Panc1 (cell line): Measurements from ENCODE around the gene ADGB. TPM values are rescaled to one million over a fixed set of nuclear protein-coding genes. Genes with fewer than 3 reads are reported as not detected.
A peak's percentile ranks its signal among the peaks of the same experiment; 100 is the strongest.
"Not testable (repeated sequence)": the region's sequence is repeated elsewhere in the genome, so short reads cannot be mapped to it uniquely, and the experiment has no call there.

Experiments used
- ATAC-seq: fragments of 200-7000 bp; cut with Tn5 transposase; 2 replicates; pipeline ENCODE4 v1.9.1; 2020; ENCODE audit warnings: mild to moderate bottlenecking, moderate library complexity
- BruUV-seq: library from RNA; stranded (reverse); fragments of 400-500 nt; replicated peaks from 2 replicates; lab custom pipeline; 2021; lab: Mats Ljungman, UMichigan
- CTCF ChIA-PET: fragments of 300-600 bp; sonication (Branson Sonifier 250); formaldehyde crosslinking; loops from one replicate; lab custom pipeline; 2022; ENCODE audit warnings: antibody characterized with exemption; lab: Charles Lee
- POLR2A ChIA-PET: fragments of 300-600 bp; sonication (Branson Sonifier 250); formaldehyde crosslinking; loops from one replicate; lab custom pipeline; 2022; ENCODE audit warnings: antibody characterized with exemption; lab: Charles Lee
- DNase-seq: peaks from one replicate; pipeline ENCODE4 v3.0.0-alpha.2; 2010; ENCODE audit warnings: low read depth, low spot score
- H3K27ac ChIP-seq: 2 replicates; pipeline ENCODE4 v1.5.1; 2011; ENCODE audit warnings: mild to moderate bottlenecking, low read length, inconsistent platforms
- H3K27me3 ChIP-seq: fragments of 200-500 bp; sonication (Bioruptor generic); 2 replicates; pipeline ENCODE4 v1.6.0; 2014; ENCODE audit warnings: low read length, inconsistent platforms; ENCODE audit not compliant: control insufficient read depth, insufficient read depth
- H3K36me3 ChIP-seq: fragments of 200-500 bp; sonication (Bioruptor generic); 2 replicates; pipeline ENCODE4 v1.5.1; 2014; ENCODE audit warnings: inconsistent platforms, mild to moderate bottlenecking, low read length, moderate library complexity; ENCODE audit not compliant: control insufficient read depth, insufficient read depth
- H3K4me1 ChIP-seq: 2 replicates; pipeline ENCODE4 v1.5.1; 2011; ENCODE audit warnings: inconsistent platforms, mild to moderate bottlenecking, low read length, moderate library complexity; ENCODE audit not compliant: control insufficient read depth, insufficient read depth
- H3K4me3 ChIP-seq, 2 experiments: 2 replicates each; pipeline ENCODE4 v1.5.1; 2011 to 2012; ENCODE audit warnings: low read depth in 2 of 2, low read length in 2 of 2, mild to moderate bottlenecking in 2 of 2, inconsistent platforms in 1 of 2, moderate library complexity in 1 of 2
- H3K9me3 ChIP-seq: fragments of 200-500 bp; sonication (Bioruptor generic); 2 replicates; pipeline ENCODE4 v1.5.1; 2014; ENCODE audit warnings: low read depth, mild to moderate bottlenecking, inconsistent platforms, low read length, moderate library complexity; ENCODE audit not compliant: control insufficient read depth, insufficient read depth
- CTCF ChIP-seq: fragments of 450-650 bp; IDR thresholded peaks from 2 replicates; pipeline ENCODE4 v1.5.1; 2017; ENCODE audit warnings: mild to moderate bottlenecking
- POLR2AphosphoS5 ChIP-seq: IDR thresholded peaks from 2 replicates; pipeline ENCODE4 v1.6.1; 2012; ENCODE audit warnings: mild to moderate bottlenecking, low read depth, low read length, moderate library complexity
- REST ChIP-seq, 2 experiments: IDR thresholded peaks; 2 replicates each; pipeline ENCODE4 v1.6.1; 2011 to 2012; ENCODE audit warnings: low read depth in 2 of 2, control low read depth in 1 of 2, low read length in 1 of 2, mild to moderate bottlenecking in 1 of 2, moderate library complexity in 1 of 2; ENCODE audit not compliant: insufficient read depth in 1 of 2
- SIN3A ChIP-seq: IDR thresholded peaks from 2 replicates; pipeline ENCODE4 v1.6.1; 2012; ENCODE audit warnings: low read depth, mild to moderate bottlenecking, low read length, moderate library complexity, borderline replicate concordance; ENCODE audit not compliant: insufficient read depth
- TCF7L2 ChIP-seq: IDR thresholded peaks from 2 replicates; pipeline ENCODE4 v1.6.1; 2011; ENCODE audit warnings: mild to moderate bottlenecking, low read depth, low read length, inconsistent platforms
- in situ Hi-C: cut with HindIII; loops from 2 replicates; pipeline ENCODE4 v1.10.0; 2016; ENCODE audit warnings: low sequenced_read_pairs, low pct_unique_long_range_greater_than_20kb
- intact Hi-C: fragments of 100-400 bp; cut with micrococcal nuclease; formaldehyde crosslinking; loops from one replicate; pipeline ENCODE4 v1.10.0; 2022; ENCODE audit not compliant: unreplicated experiment
- total RNA-seq: library from RNA; stranded (reverse); gene quantifications from one replicate; pipeline ENCODE4 v1.2.1, GENCODE V29; 2021; ENCODE audit not compliant: unreplicated experiment

The ADGB gene
- total RNA-seq, 1 experiment from 2014 or later: not detected

GRCh38 chr6:146809014-146809413, 210.2 kb downstream of the ADGB start:
- in situ Hi-C loops, CTCF ChIA-PET, ATAC-seq, BruUV-seq, H3K27me3 ChIP-seq, H3K9me3 ChIP-seq, DNase-seq, H3K4me1 ChIP-seq, intact Hi-C loops, H3K4me3 ChIP-seq, H3K27ac ChIP-seq, POLR2A ChIA-PET, H3K36me3 ChIP-seq: not testable (repeated sequence)

- POLR2A ChIA-PET, BruUV-seq, H3K4me3 ChIP-seq, H3K4me1 ChIP-seq, DNase-seq, CTCF ChIA-PET, H3K27me3 ChIP-seq, H3K9me3 ChIP-seq, in situ Hi-C loops, H3K36me3 ChIP-seq, H3K27ac ChIP-seq, intact Hi-C loops: not testable (repeated sequence)
- ATAC-seq: peak; percentile 51; the same call in 1 of the 2 replicates
Observed at GRCh38 chr6:146812811-146813321, 214.1 kb downstream of the ADGB start.

GRCh38 chr6:146813554-146813953, 214.8 kb downstream of the ADGB start:
- H3K4me1 ChIP-seq: no peaks in the 10 kb centered on the region
- H3K9me3 ChIP-seq: no peaks in the 10 kb centered on the region
- no peak for DNase-seq
- no peak overlapping the region for H3K27ac ChIP-seq
- intact Hi-C loops (no loop called here), in situ Hi-C loops (no loop called here)
- ChIA-PET POLR2A (no interaction called here), CTCF (no interaction called here)
- H3K36me3 ChIP-seq: no peaks in the 10 kb centered on the region
- H3K4me3 ChIP-seq: no peak overlapping the region
- ATAC-seq: no peak
- no peak for TF ChIP-seq TCF7L2
- no peak for TF ChIP-seq POLR2AphosphoS5
- no peak for TF ChIP-seq CTCF
- TF ChIP-seq REST (IDR thresholded peaks at IDR 0.05; ENCODE audit: insufficient read depth in 1 of 2, low read depth in 2 of 2, low read length in 1 of 2): no peak
- TF ChIP-seq SIN3A: no peak
- no peaks in the 10 kb centered on the region for H3K27me3 ChIP-seq
- no TSS peak for BruUV-seq
